Measurements from ENCODE around the gene CEPT1.

- no peak for TF ChIP-seq CTCF (IDR thresholded peaks at IDR 0.05; ENCODE audit: poor library complexity, severe bottlenecking)
- no peak for TF ChIP-seq POLR2AphosphoS5 (IDR thresholded peaks at IDR 0.05)
- TF ChIP-seq TAF1 (IDR thresholded peaks at IDR 0.05; ENCODE audit: low read depth): no peak
- no peak for TF ChIP-seq EZH2 (IDR thresholded peaks at IDR 0.05; ENCODE audit: borderline replicate concordance, insufficient read depth, low read length, poor library complexity, severe bottlenecking)
- TF ChIP-seq EP300 (conservative IDR thresholded peaks at IDR 0.05; ENCODE audit: poor library complexity, severe bottlenecking): no peak
- no peak for TF ChIP-seq REST (IDR thresholded peaks at IDR 0.05; ENCODE audit: borderline replicate concordance)
- no peak for TF ChIP-seq RAD21 (conservative IDR thresholded peaks at IDR 0.05)
These were observed 53.9 kb downstream of the CEPT1 start for GRCh38 chr1:111193712-111194480.
